Fibroblast of skin of left quadriceps (primary cell): Measurements from ENCODE around the gene TAMALIN.

ENCODE experiments used
- DNase-seq, 2 experiments: peaks; one replicate each; pipeline ENCODE4 v3.0.0-alpha.2; 2013; ENCODE audit warnings: low read depth in 2 of 2

TAMALIN gene

GRCh38 chr12:52036587-52037171, 29.9 kb downstream of the TAMALIN start:
- peak in 1 of 2 experiments; percentile 56 for DNase-seq

- DNase-seq = no peak
These were observed 30.6 kb downstream of the TAMALIN start for GRCh38 chr12:52037248-52037861.

DNA sequence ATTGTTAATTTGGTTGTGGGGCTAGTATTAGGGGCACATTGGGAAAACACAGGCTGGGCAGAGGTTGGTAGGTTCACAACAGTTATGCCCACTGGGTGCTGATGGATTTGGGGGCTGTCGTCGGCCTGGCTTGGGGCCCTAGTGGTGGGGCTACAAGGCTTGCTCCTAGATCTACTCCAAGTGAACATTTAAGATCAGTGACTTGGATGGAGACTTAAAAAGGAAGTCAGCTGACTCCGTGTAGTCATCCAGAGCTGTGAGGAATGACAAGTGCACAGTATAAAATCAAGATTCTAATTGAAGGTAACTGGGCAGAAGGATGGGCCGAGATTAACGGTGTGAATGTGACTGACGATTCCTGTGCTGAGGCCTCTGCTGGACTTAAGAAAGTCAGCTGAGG, 31.7 kb downstream of the TAMALIN start:
- no peak for DNase-seq

DNA sequence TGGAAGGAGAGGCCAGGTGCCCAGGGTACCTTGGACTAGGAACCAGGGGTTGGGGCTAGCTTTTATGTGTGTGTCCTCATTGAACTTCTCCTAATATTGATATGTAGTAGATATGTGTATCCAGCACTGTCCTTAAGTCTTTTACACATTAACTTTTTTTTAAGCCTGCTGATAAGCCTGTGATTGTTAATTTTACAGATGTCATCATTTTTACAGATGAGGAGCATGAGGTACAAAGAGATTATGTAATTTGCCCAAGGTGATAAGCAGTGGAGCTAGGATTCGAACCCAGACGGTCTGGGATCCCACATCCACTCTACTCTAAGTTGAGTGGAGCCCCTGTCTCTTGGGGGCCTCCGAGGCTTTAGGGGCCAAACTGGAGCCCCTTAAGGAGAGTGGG, 34.3 kb downstream of the TAMALIN start:
- DNase-seq = no peak

DNA sequence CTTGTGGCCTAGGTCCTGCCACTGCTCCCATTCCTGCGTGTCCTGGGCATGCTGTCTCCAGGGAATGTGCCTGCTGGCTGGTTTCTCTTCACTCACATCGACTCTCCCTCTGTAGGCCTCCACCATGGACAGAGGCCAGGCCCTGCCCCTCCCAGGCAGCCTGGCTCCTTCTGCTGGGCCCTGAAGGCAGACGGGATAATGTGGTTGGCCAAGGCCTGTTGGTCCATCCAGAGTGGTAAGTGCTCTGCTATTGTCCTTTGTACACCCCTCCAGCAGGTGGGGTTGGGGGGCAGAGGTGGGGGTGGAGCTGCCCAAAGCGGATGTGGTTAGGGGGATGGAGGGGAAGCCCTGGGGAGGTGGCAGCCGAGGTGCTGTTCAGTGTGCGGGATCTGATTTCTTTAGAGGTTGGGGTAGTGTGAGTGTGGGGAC, 35.0 kb downstream of the TAMALIN start:
- DNase-seq = no peak

DNA sequence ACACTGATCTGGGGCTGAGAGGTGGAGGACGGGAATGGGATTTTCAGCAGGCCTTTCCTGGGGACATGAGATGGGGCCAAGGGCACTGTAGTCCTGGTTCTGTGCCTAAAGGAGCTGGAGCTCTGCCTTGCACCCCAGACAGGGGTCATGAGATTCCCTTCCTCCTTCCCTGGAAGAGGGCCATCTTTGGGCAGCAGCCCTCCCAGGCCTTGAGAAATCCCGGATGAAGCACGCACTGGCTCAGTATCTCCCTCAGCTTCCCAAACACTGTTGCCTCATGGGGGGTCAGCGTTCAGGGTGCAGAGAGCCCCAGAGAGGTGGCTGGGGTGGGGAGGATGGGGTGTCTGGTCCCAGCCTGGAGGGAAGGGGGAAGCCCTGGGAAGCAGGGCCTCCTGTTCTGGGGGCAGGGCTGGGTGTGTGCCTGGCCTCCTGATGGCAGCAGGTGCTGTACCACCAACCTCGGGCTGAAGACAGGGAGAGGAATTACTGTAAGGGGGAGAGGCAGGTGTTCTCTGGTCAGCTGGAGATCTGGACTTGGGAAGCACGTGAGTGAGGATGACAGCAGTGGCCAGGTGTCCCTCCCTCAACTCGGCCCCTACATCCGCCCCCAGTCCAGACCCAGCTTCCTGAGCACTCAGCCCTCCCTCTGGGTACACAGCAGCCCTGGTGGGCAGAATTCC, 36.1 kb downstream of the TAMALIN start:
- DNase-seq = no peak

- DNase-seq = no peak
These were observed 36.9 kb downstream of the TAMALIN start for GRCh38 chr12:52043386-52044212.

GRCh38 chr12:52044292-52044983, 37.7 kb downstream of the TAMALIN start:
- DNase-seq = no peak

DNA sequence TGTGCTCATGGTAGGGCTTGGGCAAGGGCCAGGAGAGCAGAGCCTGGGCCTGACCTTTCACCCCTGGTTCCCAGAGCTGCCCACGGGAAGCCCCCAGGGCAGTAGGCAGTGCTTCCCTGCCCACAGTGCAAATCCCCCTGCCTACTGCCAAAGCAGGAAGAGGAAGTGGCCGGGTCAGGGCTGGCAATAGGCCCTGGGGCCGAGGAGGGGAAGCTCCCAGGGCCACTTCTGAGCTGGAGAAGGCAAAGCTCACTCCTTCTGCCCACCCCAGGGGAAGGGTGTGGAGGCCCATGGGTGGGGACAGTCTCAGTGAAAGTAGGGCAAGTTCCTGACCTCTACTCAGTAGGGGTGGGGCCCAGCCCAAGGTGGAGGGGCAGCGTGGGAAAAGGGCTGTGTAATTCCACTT, 39.1 kb downstream of the TAMALIN start:
- DNase-seq = no peak

DNA sequence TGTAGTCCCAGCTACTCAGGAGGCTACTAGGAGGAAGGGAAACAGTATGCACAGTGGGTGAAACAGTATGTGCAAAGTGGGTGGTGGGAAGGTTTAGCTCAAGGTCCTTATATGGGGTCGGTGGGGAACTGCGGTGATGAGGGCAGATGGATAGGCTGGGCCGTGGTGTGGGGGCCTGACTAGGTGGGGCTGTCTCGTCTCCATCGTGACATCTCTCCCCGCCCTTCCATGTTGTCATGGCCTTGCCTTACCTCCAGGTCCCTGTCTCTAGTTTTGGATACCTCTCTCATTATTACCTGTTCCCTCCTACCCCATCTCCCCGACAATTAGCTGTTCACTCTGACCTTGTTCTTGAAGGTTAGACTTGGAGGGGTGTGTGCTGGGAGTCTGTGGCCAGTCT, 40.1 kb downstream of the TAMALIN start:
- no peak for DNase-seq

- no peak for DNase-seq
These were observed 42.5 kb downstream of the TAMALIN start for GRCh38 chr12:52049286-52049685.

DNA sequence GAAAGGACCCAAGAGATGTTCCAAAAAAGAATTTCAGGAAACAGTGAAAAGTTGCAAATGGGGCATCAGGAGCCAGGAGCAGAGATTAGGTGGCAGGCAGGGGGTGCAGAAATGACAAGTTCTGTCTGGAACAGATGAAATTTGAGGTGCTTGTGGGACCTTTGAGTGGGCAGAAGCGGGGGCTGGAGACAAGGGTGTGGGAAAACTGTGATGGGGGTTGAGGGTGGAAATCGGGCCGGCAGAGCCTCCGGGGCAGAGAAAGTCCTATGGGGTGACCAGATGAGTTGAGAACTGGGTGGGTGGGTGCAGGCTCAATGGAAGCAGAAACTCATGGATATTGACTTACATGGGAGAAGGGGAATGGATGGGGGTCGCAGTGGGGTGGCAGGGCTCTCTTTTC, 42.9 kb downstream of the TAMALIN start:
- DNase-seq = no peak

- DNase-seq = no peak
These were observed 43.5 kb downstream of the TAMALIN start for GRCh38 chr12:52050116-52050757.

GRCh38 chr12:52050758-52051541, 44.2 kb downstream of the TAMALIN start, which contains the start of gene NR4A1:
NR4A1 (plus strand) TSS chr12:52051442; CDS start chr12:52054329, 2,887 bp downstream.
- peak; percentile 84 to 87 for DNase-seq

DNA sequence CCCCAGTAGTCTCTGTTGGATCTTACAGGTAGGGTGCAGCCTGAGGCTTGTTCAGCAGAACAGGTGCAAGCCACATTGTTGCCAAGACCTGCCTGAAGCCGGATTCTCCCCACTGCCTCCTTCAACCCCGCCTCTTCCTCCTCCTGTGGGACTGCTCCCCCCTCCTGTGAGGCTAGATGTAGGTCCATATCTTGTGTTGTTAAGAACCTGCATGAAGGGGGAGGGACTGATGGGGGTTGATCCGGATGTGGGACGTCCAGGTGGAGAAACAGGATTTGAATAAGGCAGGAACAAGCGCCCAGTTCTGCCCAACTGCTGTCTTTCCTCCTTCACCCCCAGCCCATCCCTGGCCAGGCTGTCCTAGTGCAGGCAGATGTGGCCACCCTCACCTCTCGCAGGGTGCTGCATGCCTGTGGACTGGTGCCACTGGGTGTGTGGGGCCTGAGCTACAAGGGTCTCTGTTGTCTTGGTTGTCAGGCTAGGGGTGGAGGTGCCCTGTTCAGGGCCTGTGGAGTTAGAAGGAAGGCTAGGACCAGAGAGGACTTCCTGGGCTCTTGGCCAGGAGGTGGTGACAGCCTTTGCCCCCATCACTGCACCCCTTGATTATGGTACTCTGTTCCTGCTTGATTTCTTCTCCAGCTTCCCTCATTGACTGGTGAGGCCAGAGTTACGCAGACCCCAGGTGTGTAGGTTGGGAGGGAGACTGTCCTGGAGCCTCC, 45.9 kb downstream of the TAMALIN start:
- DNase-seq = no peak

DNA sequence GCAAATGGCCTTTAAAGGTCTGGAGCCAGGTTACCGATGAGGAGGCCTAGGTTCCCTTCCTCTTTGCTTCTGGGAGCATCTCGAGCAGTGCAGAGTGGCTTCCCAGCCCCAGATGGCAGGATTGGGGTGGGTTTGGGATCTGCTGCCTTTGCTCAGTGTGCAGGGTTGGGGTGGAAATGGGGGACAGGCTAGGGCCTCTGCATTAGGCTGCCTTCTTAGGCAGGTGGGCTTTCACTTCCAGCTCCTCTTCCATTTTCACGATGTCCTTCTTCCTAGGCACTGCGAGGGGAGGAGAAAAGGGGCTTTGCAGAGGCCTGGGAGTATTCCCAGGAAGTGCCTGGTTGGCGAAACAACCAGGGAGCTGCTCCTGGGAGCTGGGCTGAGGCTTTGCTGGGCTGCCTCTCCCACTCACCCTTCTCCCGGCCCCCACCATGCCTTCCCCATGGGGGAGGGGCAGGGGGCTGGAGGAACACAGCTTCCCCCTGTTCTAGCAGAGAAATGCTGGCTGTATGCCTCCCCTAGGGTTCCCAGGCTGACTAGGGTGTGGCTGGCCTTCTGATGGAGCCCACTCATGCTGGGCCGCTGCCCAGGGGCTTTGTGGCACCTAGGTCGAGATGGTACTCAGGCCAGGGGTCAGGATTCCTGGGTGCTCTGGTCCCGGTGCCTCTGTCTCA, 46.9 kb downstream of the TAMALIN start:
- no peak for DNase-seq

GRCh38 chr12:52054231-52054832, 47.6 kb downstream of the TAMALIN start:
- no peak for DNase-seq

DNA sequence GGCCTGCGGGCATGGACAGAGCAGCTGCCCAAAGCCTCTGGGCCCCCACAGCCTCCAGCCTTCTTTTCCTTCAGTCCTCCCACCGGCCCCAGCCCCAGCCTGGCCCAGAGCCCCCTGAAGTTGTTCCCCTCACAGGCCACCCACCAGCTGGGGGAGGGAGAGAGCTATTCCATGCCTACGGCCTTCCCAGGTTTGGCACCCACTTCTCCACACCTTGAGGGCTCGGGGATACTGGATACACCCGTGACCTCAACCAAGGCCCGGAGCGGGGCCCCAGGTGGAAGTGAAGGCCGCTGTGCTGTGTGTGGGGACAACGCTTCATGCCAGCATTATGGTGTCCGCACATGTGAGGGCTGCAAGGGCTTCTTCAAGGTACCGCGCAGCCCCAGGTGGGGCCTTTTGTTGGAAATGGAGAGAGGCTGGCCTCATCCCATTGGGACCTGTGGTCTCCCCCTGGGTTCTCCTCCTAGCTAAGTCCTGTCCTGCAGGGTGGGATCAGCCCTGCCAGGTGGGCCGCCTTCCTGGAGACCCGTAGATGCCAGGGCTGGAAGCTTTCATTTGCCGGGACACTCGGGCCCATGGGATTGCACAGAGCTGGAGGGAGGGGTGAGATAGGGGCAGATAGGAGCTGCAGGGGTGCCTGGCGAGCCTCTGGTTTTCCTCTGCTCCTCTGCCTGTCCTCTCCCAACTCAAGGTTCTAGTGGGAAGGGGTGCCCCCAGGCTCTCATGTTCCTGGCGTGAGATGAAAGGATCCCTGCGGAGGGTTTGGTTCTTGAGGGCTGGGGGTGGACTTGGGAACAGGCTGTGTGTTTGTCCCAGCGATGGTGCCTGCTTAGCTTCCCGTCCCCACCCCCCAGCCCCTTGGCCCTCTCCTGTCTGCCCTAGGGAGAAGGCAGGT, 48.3 kb downstream of the TAMALIN start:
- no peak for DNase-seq
